Activated CD4-positive, CD25-positive, alpha-beta regulatory T cell treated with anti-CD3 and anti-CD28 coated beads, Interleukin-2, amount 50 U/mL, for 72 hours (primary cell): ENCODE measurements around the gene NRP2.

Source experiments
- DNase-seq: peaks from one replicate; pipeline ENCODE4 v3.0.0; 2021

The NRP2 gene

GRCh38 chr2:205759257-205759656, 77.0 kb downstream of the NRP2 start:
- no peak for DNase-seq

- DNase-seq, result no peak
These were observed 77.4 kb downstream of the NRP2 start for GRCh38 chr2:205759732-205760131.

DNA sequence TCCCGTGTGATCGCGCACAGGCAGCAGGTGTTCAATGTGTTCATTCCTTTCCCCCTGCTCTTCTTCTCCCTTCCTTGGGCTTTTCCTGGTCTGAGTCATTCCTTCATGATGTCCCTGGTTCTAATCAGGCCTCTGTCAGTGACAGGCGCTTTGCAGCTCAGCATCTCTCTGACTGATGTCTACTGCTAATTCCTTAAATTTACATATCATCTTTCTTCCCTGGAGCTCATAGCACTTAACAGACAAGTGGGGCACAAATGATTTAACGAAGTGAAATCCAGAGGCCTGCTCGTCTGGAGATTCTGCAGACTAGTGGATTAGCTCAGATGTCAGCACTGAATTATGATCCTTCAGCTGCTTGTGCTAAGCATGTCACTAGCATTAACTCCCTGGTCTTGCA, 77.9 kb downstream of the NRP2 start:
- no peak for DNase-seq

DNA sequence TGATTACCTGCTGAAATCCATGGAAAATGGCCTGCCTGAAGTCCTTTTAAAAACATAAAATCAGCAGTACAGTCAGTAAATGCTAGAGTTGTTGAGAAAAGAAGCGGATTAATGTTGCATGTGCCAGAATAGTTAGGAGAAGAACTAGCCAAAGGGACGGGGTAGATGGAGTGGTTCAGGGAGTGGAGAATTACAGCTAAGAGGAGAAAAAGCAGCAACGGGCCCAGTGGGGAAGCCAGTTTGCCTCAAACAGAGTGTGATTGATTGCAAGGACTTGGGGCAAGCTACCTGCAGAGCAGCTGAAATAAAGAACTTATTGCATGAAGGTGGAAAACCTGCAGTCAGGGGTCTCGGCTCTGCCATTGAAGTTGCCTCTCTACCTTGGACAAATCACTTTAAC, 79.1 kb downstream of the NRP2 start:
- DNase-seq, result no peak

DNA sequence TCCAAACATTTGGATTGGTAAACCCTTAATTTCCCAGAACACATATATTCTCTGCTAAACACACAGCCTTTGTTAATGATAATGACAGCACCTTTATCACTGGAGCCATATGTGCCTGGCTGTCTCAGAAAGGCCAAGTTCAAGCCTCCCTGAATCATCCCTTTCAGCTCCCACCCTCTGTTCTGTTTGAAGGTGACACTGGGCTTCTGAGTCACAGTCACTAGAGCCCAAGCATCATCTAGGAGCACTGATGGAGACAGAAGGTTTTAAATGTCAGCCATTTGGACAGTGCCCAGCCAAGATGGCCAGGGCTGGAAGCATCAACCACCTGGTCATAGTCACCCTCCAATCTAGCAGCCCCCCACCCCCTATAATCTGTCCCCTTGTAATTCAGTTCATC, 80.6 kb downstream of the NRP2 start:
- no peak for DNase-seq

GRCh38 chr2:205763708-205764211, 81.5 kb downstream of the NRP2 start:
- DNase-seq, result no peak

- DNase-seq, result no peak
These were observed 82.0 kb downstream of the NRP2 start for GRCh38 chr2:205764270-205764746.

DNA sequence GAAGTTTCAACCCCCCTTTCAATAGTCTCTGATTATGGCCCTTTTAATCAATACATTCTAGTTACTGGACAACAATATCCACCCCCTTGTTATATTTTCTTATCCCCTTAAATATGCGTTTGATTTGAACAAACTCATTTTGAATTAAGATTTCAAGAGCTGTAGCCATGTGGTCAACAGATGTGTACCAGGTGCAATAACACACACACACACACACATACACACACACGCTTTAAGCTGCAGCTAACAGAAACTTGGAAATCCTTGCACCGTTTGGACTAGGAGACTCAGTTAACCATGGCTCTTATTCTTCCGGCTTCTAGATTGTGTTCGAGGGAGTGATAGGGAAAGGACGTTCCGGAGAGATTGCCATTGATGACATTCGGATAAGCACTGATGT, 82.8 kb downstream of the NRP2 start:
- DNase-seq, result no peak

GRCh38 chr2:205766779-205767359, 84.6 kb downstream of the NRP2 start:
- peak; percentile 49 for DNase-seq

DNA sequence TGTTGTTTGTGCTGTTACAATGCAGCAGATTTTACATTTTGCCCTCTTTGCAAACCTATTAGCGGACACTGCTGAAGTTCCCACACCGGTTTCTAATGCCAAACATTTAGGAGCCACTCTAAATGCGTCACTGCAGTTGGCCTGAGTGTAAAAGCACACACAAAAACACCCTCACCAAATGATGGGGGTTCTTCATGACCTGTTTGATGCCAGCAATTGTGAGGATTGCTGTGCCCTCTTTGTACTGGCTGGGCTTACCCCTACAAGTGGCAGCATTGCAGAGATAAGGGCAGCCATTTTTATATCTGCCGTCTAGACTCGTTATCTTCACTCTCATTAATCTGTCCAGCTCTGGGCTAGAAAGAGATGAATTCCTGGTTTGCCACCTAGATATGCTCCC, 85.3 kb downstream of the NRP2 start:
- DNase-seq, result no peak

DNA sequence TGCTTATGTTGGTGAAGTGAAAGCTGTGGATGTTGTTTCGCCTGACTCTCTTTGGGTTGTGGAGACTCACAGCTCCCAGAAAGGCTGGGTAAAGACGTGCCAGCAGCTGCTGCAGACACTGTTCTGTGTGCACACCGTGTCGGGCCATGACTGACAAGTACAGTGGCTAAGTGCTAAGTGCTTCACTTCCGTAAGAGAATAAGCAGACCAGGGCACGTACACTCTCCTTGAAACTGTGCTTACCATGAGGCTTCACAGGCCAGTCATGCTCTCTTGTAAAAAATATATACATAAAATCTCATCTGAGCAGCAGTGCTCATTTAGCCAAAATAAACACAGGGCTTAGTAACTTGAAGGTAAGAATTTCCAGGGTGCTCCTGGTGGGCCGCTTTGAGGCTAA, 86.0 kb downstream of the NRP2 start:
- DNase-seq, result no peak

- no peak for DNase-seq
These were observed 86.7 kb downstream of the NRP2 start for GRCh38 chr2:205768815-205769494.

DNA sequence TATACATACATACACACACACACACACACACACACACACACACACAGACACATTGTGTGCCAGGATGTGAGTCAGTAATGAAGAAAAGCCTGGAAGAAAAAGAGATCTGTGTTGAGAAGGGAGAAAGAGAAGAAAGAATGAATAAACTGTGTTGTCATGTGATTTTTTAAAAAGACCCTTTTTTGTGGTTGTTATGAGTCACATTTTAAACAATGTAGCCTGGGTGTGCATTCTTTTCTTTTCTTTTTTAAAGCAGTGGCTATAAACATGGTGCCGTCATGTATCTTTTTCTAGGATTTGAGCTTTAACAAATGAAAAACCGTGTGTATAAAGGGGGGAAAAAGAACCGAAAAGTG, 87.2 kb downstream of the NRP2 start:
- DNase-seq, result no peak

DNA sequence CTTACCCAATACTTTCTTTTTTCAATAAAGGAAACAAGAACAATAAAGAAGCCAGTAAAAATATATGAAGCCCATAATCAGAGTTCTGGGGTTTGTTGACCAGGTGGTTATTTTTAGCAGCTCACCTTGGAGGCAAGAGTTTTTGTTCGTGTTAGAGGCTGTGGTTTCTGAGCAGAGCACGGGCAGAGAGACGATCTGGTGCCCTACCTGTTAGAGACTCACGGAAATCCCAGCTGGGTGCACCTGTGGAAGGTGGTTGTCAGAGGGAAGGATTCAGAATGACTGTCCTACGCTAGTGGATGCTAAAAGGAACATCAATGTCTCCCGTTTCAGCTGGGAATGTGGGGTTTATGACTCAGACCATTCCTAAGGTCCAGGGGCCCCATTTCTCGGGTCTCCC, 87.6 kb downstream of the NRP2 start:
- DNase-seq, result no peak

DNA sequence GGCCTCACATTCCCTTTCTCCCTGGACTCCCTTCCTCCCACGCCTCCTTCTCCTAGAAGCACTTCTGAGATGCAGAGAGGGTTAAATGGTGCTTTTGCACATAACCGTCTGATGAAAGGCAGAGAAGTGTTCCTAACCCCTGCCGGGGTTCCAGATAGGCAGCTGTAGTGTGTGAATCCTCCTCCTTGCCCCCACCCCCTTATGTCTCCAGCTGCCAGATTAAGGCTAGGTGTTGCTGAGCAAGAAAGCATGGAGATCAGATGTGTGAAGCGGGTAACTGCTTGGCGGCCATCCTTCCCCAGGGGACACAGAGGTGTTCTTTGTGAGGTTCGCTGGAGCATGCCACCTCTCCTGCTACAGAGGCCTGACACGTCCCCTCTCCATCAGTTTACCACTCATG, 88.3 kb downstream of the NRP2 start:
- no peak for DNase-seq

DNA sequence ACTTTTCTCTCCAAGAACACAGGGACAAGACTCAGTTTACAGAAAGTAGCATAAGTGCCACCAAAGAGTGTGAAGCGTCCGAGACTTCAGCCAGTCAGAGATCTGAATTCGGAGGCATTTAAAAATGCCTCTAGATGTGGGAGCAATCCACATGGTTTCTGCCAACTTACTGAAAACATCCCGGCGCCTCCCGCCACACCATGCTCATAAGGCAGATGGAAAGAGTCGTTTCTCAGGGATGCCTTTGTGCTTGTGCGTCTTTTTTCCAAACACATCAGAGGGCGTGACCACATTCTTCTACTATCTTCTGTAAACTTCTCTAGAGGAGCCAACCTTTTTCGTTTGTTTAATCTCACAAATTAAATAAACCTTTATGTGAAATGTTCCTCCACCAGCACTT, 88.7 kb downstream of the NRP2 start:
- no peak for DNase-seq

GRCh38 chr2:205771666-205772065, 89.4 kb downstream of the NRP2 start:
- no peak for DNase-seq

GRCh38 chr2:205772983-205773382, 90.7 kb downstream of the NRP2 start:
- DNase-seq, result no peak

DNA sequence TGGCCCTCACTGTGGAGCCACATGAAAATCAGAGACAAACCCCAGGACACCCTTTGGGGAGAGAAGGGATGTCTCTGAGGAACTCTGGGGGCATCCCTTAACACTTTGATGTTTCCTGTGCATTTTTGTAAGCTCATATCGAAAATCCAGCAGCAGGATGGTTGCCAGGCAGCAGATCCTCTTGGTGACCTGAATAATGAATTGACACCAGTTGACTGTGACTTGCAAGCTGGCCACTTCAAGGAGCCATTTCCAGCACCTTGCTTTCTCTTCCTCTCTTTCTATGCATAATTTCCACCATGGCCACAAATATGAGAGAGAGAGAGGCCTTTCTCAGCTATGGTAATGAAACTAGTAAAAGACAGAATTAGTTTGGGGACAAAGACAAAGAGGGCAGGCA, 91.7 kb downstream of the NRP2 start:
- DNase-seq, result no peak

DNA sequence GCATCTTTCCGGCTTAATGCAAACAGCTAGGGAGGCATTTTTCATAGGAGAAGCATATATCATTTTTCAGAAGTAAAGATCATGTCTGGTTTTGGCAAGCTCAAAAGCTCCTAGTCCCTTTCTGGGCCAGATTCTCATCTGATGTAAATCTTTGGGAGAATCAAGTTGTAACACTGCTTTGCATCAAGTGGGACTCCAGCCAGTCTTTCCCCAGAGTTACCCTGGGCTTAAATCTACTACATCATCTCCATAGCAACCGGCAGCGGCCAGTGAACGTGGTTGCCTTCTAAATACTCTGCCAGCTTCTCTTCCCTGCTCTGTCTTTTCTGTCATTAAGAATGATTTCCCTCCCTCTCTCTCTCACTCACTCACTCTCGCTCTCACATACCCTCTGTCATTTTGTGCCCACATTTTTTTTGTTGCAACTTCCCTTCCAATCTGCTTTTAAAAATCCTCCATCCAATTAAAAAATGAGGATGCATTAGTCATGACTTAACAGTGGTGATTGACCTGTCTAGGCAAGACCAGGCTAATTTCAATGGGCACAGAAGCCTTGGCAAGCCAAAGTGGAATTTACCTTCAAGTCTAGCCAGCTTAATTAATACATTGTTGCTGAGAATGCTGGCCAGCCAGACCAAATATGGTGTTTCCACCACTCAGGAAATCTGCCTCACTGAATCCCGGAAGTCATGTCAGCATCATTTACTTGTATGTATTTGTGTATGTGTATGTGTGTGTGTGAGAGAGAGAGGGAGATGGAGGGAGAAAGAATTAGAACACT, 93.0 kb downstream of the NRP2 start:
- DNase-seq, result no peak

DNA sequence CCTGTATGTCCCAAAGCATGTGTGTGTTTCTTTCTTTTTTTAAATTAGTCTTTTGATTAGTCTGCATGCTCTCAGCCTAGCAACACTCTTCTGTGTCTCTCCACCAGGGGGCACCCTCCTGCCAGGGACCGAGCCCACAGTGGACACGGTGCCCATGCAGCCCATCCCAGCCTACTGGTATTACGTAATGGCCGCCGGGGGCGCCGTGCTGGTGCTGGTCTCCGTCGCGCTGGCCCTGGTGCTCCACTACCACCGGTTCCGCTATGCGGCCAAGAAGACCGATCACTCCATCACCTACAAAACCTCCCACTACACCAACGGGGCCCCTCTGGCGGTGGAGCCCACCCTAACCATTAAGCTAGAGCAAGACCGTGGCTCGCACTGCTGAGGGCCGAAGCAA, 93.8 kb downstream of the NRP2 start:
- peak; percentile 37 for DNase-seq

- DNase-seq, result no peak
These were observed 94.4 kb downstream of the NRP2 start for GRCh38 chr2:205776720-205777119.

GRCh38 chr2:205778356-205778755, 96.1 kb downstream of the NRP2 start:
- DNase-seq, result no peak

DNA sequence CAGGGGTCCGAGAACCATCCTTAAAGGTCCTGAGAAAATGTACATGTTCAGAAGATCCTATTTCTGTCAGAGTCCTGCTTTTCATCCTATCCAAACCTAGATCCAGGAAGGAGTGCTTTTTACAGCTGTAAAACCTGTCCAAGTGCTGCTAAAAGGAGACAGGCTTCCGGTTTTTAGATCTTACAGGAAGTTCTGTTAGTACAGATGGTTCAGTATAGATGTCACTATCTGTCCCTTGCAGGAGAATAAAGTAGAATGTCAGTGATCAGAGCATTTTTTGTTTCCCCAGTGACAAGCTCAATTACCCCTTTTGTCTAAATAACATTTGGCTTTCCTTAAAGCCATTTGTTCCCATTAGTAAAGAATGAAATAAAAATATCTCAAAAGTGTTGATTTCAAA, 98.3 kb downstream of the NRP2 start:
- no peak for DNase-seq
